DOHH2 (cell line): ENCODE data around the gene PLVAP.

Source experiments
- H3F3A ChIP-seq: fragments of 200-600 bp; sonication (generic), shearing (Covaris generic); 2 replicates; pipeline ENCODE4 v1.6.0; 2016; ENCODE audit warnings: antibody characterized with exemption, mild to moderate bottlenecking; ENCODE audit not compliant: control insufficient read depth, insufficient read depth
- H3K27ac ChIP-seq: fragments of 200-600 bp; sonication (generic); 2 replicates; pipeline ENCODE4 v1.5.1; 2014; ENCODE audit warnings: low read depth, mild to moderate bottlenecking, low read length, moderate library complexity
- H3K27me3 ChIP-seq: fragments of 200-600 bp; sonication (generic); 2 replicates; pipeline ENCODE4 v1.6.1; 2014; ENCODE audit warnings: mild to moderate bottlenecking, low read length, mixed read lengths; ENCODE audit not compliant: control insufficient read depth
- H3K36me3 ChIP-seq: fragments of 200-600 bp; sonication (generic); 2 replicates; pipeline ENCODE4 v1.6.1; 2014; ENCODE audit warnings: mild to moderate bottlenecking, low read length, moderate library complexity, mixed read lengths; ENCODE audit not compliant: control insufficient read depth
- H3K4me1 ChIP-seq: fragments of 200-600 bp; sonication (generic); 2 replicates; pipeline ENCODE4 v1.6.1; 2014; ENCODE audit warnings: mild to moderate bottlenecking, low read length, mixed read lengths; ENCODE audit not compliant: control insufficient read depth
- H3K4me2 ChIP-seq: fragments of 200-600 bp; sonication (generic); 2 replicates; pipeline ENCODE4 v1.6.0; 2014; ENCODE audit warnings: mild to moderate bottlenecking, low read length, moderate library complexity
- H3K4me3 ChIP-seq: fragments of 200-600 bp; sonication (generic); 2 replicates; pipeline ENCODE4 v1.5.1; 2014; ENCODE audit warnings: mild to moderate bottlenecking, low read length, mixed read lengths
- H3K79me2 ChIP-seq: fragments of 200-600 bp; sonication (generic); 2 replicates; pipeline ENCODE4 v1.6.1; 2014; ENCODE audit warnings: mild to moderate bottlenecking, low read length, mixed read lengths; ENCODE audit not compliant: control insufficient read depth
- H3K9me2 ChIP-seq: fragments of 200-600 bp; sonication (generic); replicated peaks from 2 replicates; pipeline ENCODE4 v1.6.1; 2014; ENCODE audit warnings: mild to moderate bottlenecking, low read length, mixed read lengths; ENCODE audit not compliant: control insufficient read depth
- H3K9me3 ChIP-seq: fragments of 200-600 bp; sonication (generic); 2 replicates; pipeline ENCODE4 v1.6.1; 2014; ENCODE audit warnings: antibody characterized with exemption, low read length, mixed read lengths; ENCODE audit not compliant: control insufficient read depth, insufficient read depth
- H4K20me1 ChIP-seq: fragments of 200-600 bp; sonication (generic); 2 replicates; pipeline ENCODE4 v1.6.0; 2014; ENCODE audit warnings: low read depth, mild to moderate bottlenecking, antibody characterized with exemption, low read length, moderate library complexity; ENCODE audit not compliant: control insufficient read depth, insufficient read depth
- EZH2phosphoT487 ChIP-seq: fragments of 200-600 bp; sonication (generic); IDR thresholded peaks from 2 replicates; pipeline ENCODE4 v1.6.1; 2017; ENCODE audit warnings: borderline replicate concordance, mild to moderate bottlenecking, antibody characterized with exemption, low read length, moderate library complexity, mixed read lengths
- TF ChIP-seq, protein P1 (sequence below): fragments of 200-600 bp; sonication (generic); IDR thresholded peaks from one replicate; pipeline ENCODE4 v1.5.1; 2014; ENCODE audit warnings: antibody characterized with exemption, mild to moderate bottlenecking, low read depth, low read length; ENCODE audit not compliant: poor library complexity, severe bottlenecking

PLVAP gene

GRCh38 chr19:17305517-17306284, 71.4 kb downstream of the PLVAP start, which contains the start of gene MRPL34:
Gene MRPL34, plus strand, starts transcription at chr19:17305872. Its CDS starts 21 bp downstream, at chr19:17305893.
- H3K79me2 ChIP-seq: peaks cover 35% of the 10 kb centered on the region
- H3K9me2 ChIP-seq: no peaks in the 10 kb centered on the region
- H3F3A ChIP-seq: peaks cover 6% of the 10 kb centered on the region
- H4K20me1 ChIP-seq: peaks cover 8% of the 10 kb centered on the region; the same call in 1 of the 2 replicates
- peaks cover 49% of the 10 kb centered on the region for H3K4me1 ChIP-seq
- peak within 1 kb of the TSS; percentile 72 for H3K27ac ChIP-seq
- H3K36me3 ChIP-seq: peaks cover 19% of the 10 kb centered on the region
- TF ChIP-seq EZH2phosphoT487: no peak
- TF ChIP-seq, protein P1, sequence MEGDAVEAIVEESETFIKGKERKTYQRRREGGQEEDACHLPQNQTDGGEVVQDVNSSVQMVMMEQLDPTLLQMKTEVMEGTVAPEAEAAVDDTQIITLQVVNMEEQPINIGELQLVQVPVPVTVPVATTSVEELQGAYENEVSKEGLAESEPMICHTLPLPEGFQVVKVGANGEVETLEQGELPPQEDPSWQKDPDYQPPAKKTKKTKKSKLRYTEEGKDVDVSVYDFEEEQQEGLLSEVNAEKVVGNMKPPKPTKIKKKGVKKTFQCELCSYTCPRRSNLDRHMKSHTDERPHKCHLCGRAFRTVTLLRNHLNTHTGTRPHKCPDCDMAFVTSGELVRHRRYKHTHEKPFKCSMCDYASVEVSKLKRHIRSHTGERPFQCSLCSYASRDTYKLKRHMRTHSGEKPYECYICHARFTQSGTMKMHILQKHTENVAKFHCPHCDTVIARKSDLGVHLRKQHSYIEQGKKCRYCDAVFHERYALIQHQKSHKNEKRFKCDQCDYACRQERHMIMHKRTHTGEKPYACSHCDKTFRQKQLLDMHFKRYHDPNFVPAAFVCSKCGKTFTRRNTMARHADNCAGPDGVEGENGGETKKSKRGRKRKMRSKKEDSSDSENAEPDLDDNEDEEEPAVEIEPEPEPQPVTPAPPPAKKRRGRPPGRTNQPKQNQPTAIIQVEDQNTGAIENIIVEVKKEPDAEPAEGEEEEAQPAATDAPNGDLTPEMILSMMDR: peak; percentile 78
- peak within 1 kb of the TSS; percentile 86 for H3K4me2 ChIP-seq
- H3K9me3 ChIP-seq: no peaks in the 10 kb centered on the region
- H3K27me3 ChIP-seq: no peaks in the 10 kb centered on the region
- H3K4me3 ChIP-seq: peak within 1 kb of the TSS; percentile 89

GRCh38 chr19:17305216-17305516, 72.0 kb downstream of the PLVAP start:
- Histone ChIP-seq H3K36me3 (peaks cover 15% of the 10 kb centered on the region), H4K20me1 (peaks cover 3% of the 10 kb centered on the region; the same call in 1 of the 2 replicates), H3K4me2 (peak overlapping the region; percentile 41), H3K4me1 (peaks cover 43% of the 10 kb centered on the region), H3K27me3 (no peaks in the 10 kb centered on the region), H3K4me3 (peak overlapping the region; percentile 89; the same call in 1 of the 2 replicates), H3K9me3 (no peaks in the 10 kb centered on the region), H3K27ac (0 out of 2 replicates have a peak overlapping the region, but pooled peaks have one; percentile 10), H3K79me2 (peaks cover 30% of the 10 kb centered on the region), H3K9me2 (no peaks in the 10 kb centered on the region), H3F3A (peaks cover 6% of the 10 kb centered on the region)
- TF ChIP-seq EZH2phosphoT487: no peak
- TF ChIP-seq, protein P1: no peak

GRCh38 chr19:17304386-17305215, 72.5 kb downstream of the PLVAP start:
- no peak for TF ChIP-seq EZH2phosphoT487
- TF ChIP-seq, protein P1: no peak
- no peaks in the 10 kb centered on the region for H3K9me3 ChIP-seq
- no peaks in the 10 kb centered on the region for H4K20me1 ChIP-seq
- H3K4me1 ChIP-seq: peaks cover 42% of the 10 kb centered on the region
- peaks cover 24% of the 10 kb centered on the region for H3K79me2 ChIP-seq
- H3K4me3 ChIP-seq: peak overlapping the region; percentile 89; the same call in 1 of the 2 replicates
- H3K9me2 ChIP-seq: no peaks in the 10 kb centered on the region
- peaks cover 13% of the 10 kb centered on the region for H3K36me3 ChIP-seq
- H3K27ac ChIP-seq: 0 out of 2 replicates have a peak overlapping the region, but pooled peaks have one; percentile 10
- peaks cover 6% of the 10 kb centered on the region for H3F3A ChIP-seq
- H3K27me3 ChIP-seq: no peaks in the 10 kb centered on the region
- H3K4me2 ChIP-seq: peak overlapping the region; percentile 41
